ENCODE measurements around the gene GDAP2.
"Not testable (repeated sequence)": the region's sequence is repeated elsewhere in the genome, so short reads cannot be mapped to it uniquely, and the experiment has no call there.

GDAP2 gene

GRCh38 chr1:117929343-117930172 is at the start of gene GDAP2, which contains the start of gene WDR3:
GDAP2 (minus strand) TSS chr1:117929621; CDS start chr1:117920357, 9,264 bp downstream.
WDR3 (plus strand) TSS chr1:117929739; CDS start chr1:117933320, 3,581 bp downstream.
- DNase-seq, result peak; percentile 95

GRCh38 chr1:117976381-117976780 is 47.0 kb upstream of the GDAP2 start:
- DNase-seq, result no peak

GRCh38 chr1:117971777-117972176 is 42.4 kb upstream of the GDAP2 start:
- DNase-seq, result no peak

- DNase-seq, result no peak
Observed at GRCh38 chr1:117970252-117970651, 40.8 kb upstream of the GDAP2 start.

- DNase-seq, result no peak
Observed at GRCh38 chr1:117967881-117968280, 38.5 kb upstream of the GDAP2 start.

- DNase-seq, result no peak
Observed at GRCh38 chr1:117967477-117967876, 38.1 kb upstream of the GDAP2 start.

- no peak for DNase-seq
Observed at GRCh38 chr1:117964290-117965038, 35.0 kb upstream of the GDAP2 start.

- no peak for DNase-seq
Observed at GRCh38 chr1:117959364-117959763, 29.9 kb upstream of the GDAP2 start.

- no peak for DNase-seq
Observed at GRCh38 chr1:117952386-117952785, 23.0 kb upstream of the GDAP2 start.

GRCh38 chr1:117942293-117942692 is 12.9 kb upstream of the GDAP2 start:
- DNase-seq, result no peak

- DNase-seq, result no peak
Observed at GRCh38 chr1:117933769-117934168, 4.3 kb upstream of the GDAP2 start.

GRCh38 chr1:117932576-117932975 is 3.2 kb upstream of the GDAP2 start:
- DNase-seq, result no peak

GRCh38 chr1:117930484-117930883 is 1.1 kb upstream of the GDAP2 start:
- DNase-seq, result no peak

- no peak for DNase-seq
Observed at GRCh38 chr1:117930173-117930447, 689 bp upstream of the GDAP2 start.

GRCh38 chr1:117928881-117929342 is 509 bp downstream of the GDAP2 start:
- DNase-seq, result peak; percentile 17

GRCh38 chr1:117925981-117926380 is 3.4 kb downstream of the GDAP2 start:
- no peak for DNase-seq

- not testable (repeated sequence) for DNase-seq
Observed at GRCh38 chr1:117922717-117923116, 6.7 kb downstream of the GDAP2 start.

GRCh38 chr1:117921991-117922390 is 7.4 kb downstream of the GDAP2 start:
- DNase-seq, result no peak

- DNase-seq, result no peak
Observed at GRCh38 chr1:117919376-117919775, 10.0 kb downstream of the GDAP2 start.

- no peak for DNase-seq
Observed at GRCh38 chr1:117911051-117911450, 18.4 kb downstream of the GDAP2 start.

GRCh38 chr1:117905019-117905418 is 24.4 kb downstream of the GDAP2 start:
- no peak for DNase-seq

GRCh38 chr1:117904485-117904884 is 24.9 kb downstream of the GDAP2 start:
- no peak for DNase-seq

- DNase-seq, result no peak
Observed at GRCh38 chr1:117902944-117903343, 26.5 kb downstream of the GDAP2 start.

- DNase-seq, result no peak
Observed at GRCh38 chr1:117899801-117900200, 29.6 kb downstream of the GDAP2 start.

Data from NCI-H1436 (cell line).